GM19463 (cell line): ENCODE results near the gene MYEF2.

Experiments used
- ATAC-seq: cut with Tn5 transposase; IDR thresholded peaks from one replicate; pipeline ENCODE4 v1.9.1; 2021; ENCODE audit warnings: mild to moderate bottlenecking, moderate library complexity; ENCODE audit not compliant: unreplicated experiment

The MYEF2 gene

GRCh38 chr15:48145923-48146322 lies 32.2 kb downstream of the MYEF2 start:
- no peak for ATAC-seq

- peak; percentile 73 for ATAC-seq
These were observed 33.2 kb downstream of the MYEF2 start for GRCh38 chr15:48144889-48145288.

- ATAC-seq = no peak
These were observed 34.2 kb downstream of the MYEF2 start for GRCh38 chr15:48143856-48144255.

- no peak for ATAC-seq
These were observed 45.2 kb downstream of the MYEF2 start for GRCh38 chr15:48132874-48133273.

- ATAC-seq = no peak
These were observed 46.8 kb downstream of the MYEF2 start for GRCh38 chr15:48131324-48131723.

- ATAC-seq = no peak
These were observed 51.3 kb downstream of the MYEF2 start for GRCh38 chr15:48126667-48127355.

GRCh38 chr15:48121849-48122248 lies 56.2 kb downstream of the MYEF2 start:
- no peak for ATAC-seq

- ATAC-seq = no peak
These were observed 57.4 kb downstream of the MYEF2 start, which contains the start of gene SLC24A5 for GRCh38 chr15:48120745-48121144. TSS of gene SLC24A5 (plus strand) at chr15:48120990. CDS start at chr15:48121045, 55 bp downstream.

- ATAC-seq = no peak
These were observed 58.8 kb downstream of the MYEF2 start for GRCh38 chr15:48119277-48119676.

- no peak for ATAC-seq
These were observed 65.9 kb downstream of the MYEF2 start for GRCh38 chr15:48112242-48112641.

- ATAC-seq = no peak
These were observed 68.1 kb downstream of the MYEF2 start for GRCh38 chr15:48109856-48110531.

GRCh38 chr15:48109212-48109611 lies 68.9 kb downstream of the MYEF2 start:
- no peak for ATAC-seq

- no peak for ATAC-seq
These were observed 72.2 kb downstream of the MYEF2 start for GRCh38 chr15:48105936-48106335.

- no peak for ATAC-seq
These were observed 74.4 kb downstream of the MYEF2 start for GRCh38 chr15:48103647-48104046.

- no peak for ATAC-seq
These were observed 75.9 kb downstream of the MYEF2 start for GRCh38 chr15:48102167-48102566.

GRCh38 chr15:48101376-48101961 lies 76.6 kb downstream of the MYEF2 start:
- ATAC-seq = no peak

- ATAC-seq = no peak
These were observed 80.8 kb downstream of the MYEF2 start for GRCh38 chr15:48097264-48097663.

- no peak for ATAC-seq
These were observed 81.3 kb downstream of the MYEF2 start for GRCh38 chr15:48096813-48097212.

- peak; percentile 73 for ATAC-seq
These were observed 81.7 kb downstream of the MYEF2 start for GRCh38 chr15:48096355-48096786.

GRCh38 chr15:48091522-48091921 lies 86.6 kb downstream of the MYEF2 start:
- ATAC-seq = no peak

- no peak for ATAC-seq
These were observed 87.4 kb downstream of the MYEF2 start for GRCh38 chr15:48090666-48091065.

GRCh38 chr15:48090115-48090514 lies 88.0 kb downstream of the MYEF2 start:
- no peak for ATAC-seq
